K562 (cell line): ENCODE results near the gene ANO2. TPM values are rescaled to one million over a fixed set of nuclear protein-coding genes. Genes with fewer than 3 reads are reported as not detected.

ENCODE experiments used
- ATAC-seq: fragments of 200-7000 bp; cut with Tn5 transposase; 3 replicates; pipeline ENCODE4 v1.9.1; 2020; ENCODE audit warnings: moderate library complexity
- BruUV-seq: library from RNA; stranded (reverse); fragments of 400-500 nt; replicated peaks from 2 replicates; lab custom pipeline; 2021; lab: Mats Ljungman, UMichigan
- CTCF ChIA-PET: fragments of 300-600 bp; formaldehyde crosslinking; extraction: SDS; loops from one replicate; lab custom pipeline; 2021; ENCODE audit warnings: low intra/inter-chr PET ratio; lab: Yijun Ruan, JAX
- POLR2A ChIA-PET: fragments of 300-600, 350-650 bp; sonication (Branson Sonifier 250); formaldehyde crosslinking; extraction: SDS; loops from one replicate; lab custom pipeline; 2021; ENCODE audit warnings: antibody characterized with exemption, inconsistent platforms; lab: Yijun Ruan, JAX
- DNase-seq, 4 experiments: peaks; one replicate each; pipeline versions ENCODE4 v3.0.0 to v3.0.0-alpha.2; 2011 to 2018; ENCODE audit warnings: low spot score in 3 of 4, mixed read lengths in 3 of 4; ENCODE audit errors: extremely low read depth in 1 of 4
- FAIRE-seq: peaks from 2 replicates; lab custom pipeline; 2011; peaks lifted over from hg19 to GRCh38; lab: Jason Lieb, UNC
- H2AFZ ChIP-seq: 2 replicates; pipeline ENCODE4 v1.6.0; 2011; ENCODE audit warnings: low read depth, low read length, control low read depth, inconsistent platforms
- H3K27ac ChIP-seq: fragments of 200-600 bp; 3 replicates; pipeline ENCODE4 v1.8.0; 2011; ENCODE audit warnings: low read depth, mild to moderate bottlenecking, control low read depth, inconsistent platforms, low read length, moderate library complexity, mixed read lengths; ENCODE audit errors: extremely low read depth
- H3K27me3 ChIP-seq, 2 experiments: fragments of 300-600 bp in 1 of 2; 2 replicates in 1 of 2; 3 replicates in 1 of 2; pipeline versions ENCODE4 v1.6.0 to v1.8.0; 2011; ENCODE audit warnings: inconsistent platforms in 2 of 2, low read length in 2 of 2, mild to moderate bottlenecking in 1 of 2, mixed read lengths in 1 of 2, moderate library complexity in 1 of 2; ENCODE audit not compliant: control insufficient read depth in 2 of 2, insufficient read depth in 2 of 2
- H3K36me3 ChIP-seq: fragments of 300-600 bp; 3 replicates; pipeline ENCODE4 v1.8.0; 2011; ENCODE audit warnings: mild to moderate bottlenecking, low read length, inconsistent platforms; ENCODE audit not compliant: control insufficient read depth, insufficient read depth
- H3K4me1 ChIP-seq, 2 experiments: fragments of 200-600 bp in 1 of 2; replicated peaks in 1 of 2; 2 replicates in 1 of 2; 3 replicates in 1 of 2; pipeline versions ENCODE4 v1.5.1 to v1.8.0; 2011; ENCODE audit warnings: inconsistent platforms in 2 of 2, low read length in 2 of 2, mild to moderate bottlenecking in 1 of 2, mixed read lengths in 1 of 2, moderate library complexity in 1 of 2; ENCODE audit not compliant: control insufficient read depth in 2 of 2, insufficient read depth in 2 of 2
- H3K4me2 ChIP-seq: 2 replicates; pipeline ENCODE4 v1.6.1; 2011; ENCODE audit warnings: low read length, control low read depth, inconsistent platforms, mixed read lengths; ENCODE audit not compliant: insufficient read depth
- H3K4me3 ChIP-seq: fragments of 200-600 bp; sonication (generic), shearing (Covaris generic); 2 replicates; pipeline ENCODE4 v1.5.1; 2016; ENCODE audit warnings: control low read depth, inconsistent platforms
- H3K79me2 ChIP-seq: fragments of 200-600 bp; 3 replicates; pipeline ENCODE4 v1.8.0; 2011; ENCODE audit warnings: low read length, inconsistent platforms; ENCODE audit not compliant: control insufficient read depth, insufficient read depth
- H3K9ac ChIP-seq, 2 experiments: 2 replicates each; pipeline versions ENCODE4 v1.6.0 to v1.6.1; 2011; ENCODE audit warnings: low read depth in 2 of 2, low read length in 2 of 2, control low read depth in 1 of 2, inconsistent platforms in 1 of 2, mild to moderate bottlenecking in 1 of 2, mixed read lengths in 1 of 2; ENCODE audit not compliant: insufficient read depth in 1 of 2
- H3K9me1 ChIP-seq: one replicate; pipeline ENCODE4 v1.6.0; 2011; ENCODE audit warnings: inconsistent platforms, mild to moderate bottlenecking, low read length, moderate library complexity; ENCODE audit not compliant: control insufficient read depth, insufficient read depth
- H3K9me3 ChIP-seq: replicated peaks from 2 replicates; pipeline ENCODE4 v1.5.1; 2011; ENCODE audit warnings: low read depth, low read length, inconsistent platforms; ENCODE audit not compliant: control insufficient read depth, insufficient read depth
- H4K20me1 ChIP-seq: replicated peaks from 2 replicates; pipeline ENCODE4 v1.6.1; 2011; ENCODE audit warnings: low read length, inconsistent platforms, mixed read lengths; ENCODE audit not compliant: control insufficient read depth, insufficient read depth
- BRCA1 ChIP-seq, 2 experiments: fragments of 450-650 bp in 1 of 2; sonication (generic) in 1 of 2; formaldehyde crosslinking in 1 of 2; IDR thresholded peaks; 2 replicates each; pipeline versions ENCODE4 v1.5.0 to v1.6.1; 2017 to 2020; ENCODE audit warnings: mild to moderate bottlenecking in 1 of 2, missing genetic modification reagents in 1 of 2
- CBFA2T3 ChIP-seq: fragments of 450-650 bp; IDR thresholded peaks from 2 replicates; pipeline ENCODE4 v1.6.1; 2017
- CCAR2 ChIP-seq: fragments of 200-400 bp; formaldehyde crosslinking; IDR thresholded peaks from 2 replicates; pipeline ENCODE4 v1.6.1; 2017; ENCODE audit warnings: mild to moderate bottlenecking, low read depth, low read length
- CCNT2 ChIP-seq: IDR thresholded peaks from 2 replicates; pipeline ENCODE4 v1.6.1; 2011; ENCODE audit warnings: borderline replicate concordance, low read depth, mild to moderate bottlenecking, moderate library complexity, mixed read lengths, low read length; ENCODE audit not compliant: insufficient read length; ENCODE audit errors: extremely low read depth
- CEBPB ChIP-seq: fragments of 450-650 bp; IDR thresholded peaks from 2 replicates; pipeline ENCODE4 v1.6.1; 2016; ENCODE audit warnings: missing genetic modification characterization, missing compliant biosample characterization
- CTBP1 ChIP-seq: fragments of 450-650 bp; IDR thresholded peaks from 2 replicates; pipeline ENCODE4 v1.6.1; 2016; ENCODE audit warnings: borderline replicate concordance
- DIDO1 ChIP-seq: fragments of 450-650 bp; IDR thresholded peaks from 2 replicates; pipeline ENCODE4 v1.6.1; 2016; ENCODE audit warnings: low read depth, missing biosample characterization, missing genetic modification characterization
- MECOM ChIP-seq: fragments of 250-450 bp; sonication (Bioruptor Pico); IDR thresholded peaks from 2 replicates; pipeline ENCODE4 v1.8.0; 2022; ENCODE audit warnings: inconsistent platforms
- MEIS2 ChIP-seq: fragments of 450-650 bp; IDR thresholded peaks from 2 replicates; pipeline ENCODE4 v1.6.1; 2014; ENCODE audit warnings: mild to moderate bottlenecking; ENCODE audit not compliant: partially characterized antibody
- SPI1 ChIP-seq: IDR thresholded peaks from 2 replicates; pipeline ENCODE4 v1.6.1; 2011; ENCODE audit warnings: low read depth, low read length, control low read depth, borderline replicate concordance
- STAG1 ChIP-seq: sonication (generic); formaldehyde crosslinking; IDR thresholded peaks from 2 replicates; pipeline ENCODE4 v1.5.0; 2020; ENCODE audit warnings: missing genetic modification reagents, borderline replicate concordance
- ZKSCAN8 ChIP-seq: fragments of 200-800 bp; sonication (Bioruptor generic); IDR thresholded peaks from 2 replicates; pipeline ENCODE4 v1.6.1; 2016; ENCODE audit warnings: missing genetic modification characterization, missing compliant biosample characterization
- ZNF324 ChIP-seq: fragments of 250-450 bp; sonication (Bioruptor Pico); IDR thresholded peaks from 2 replicates; pipeline ENCODE4 v1.4.0; 2020; ENCODE audit warnings: mild to moderate bottlenecking
- WGBS: fragments of 100-300 bp; shearing (Covaris generic); methylation state at CpG from one replicate; pipeline ENCODE4 v1.1.6; 2016; ENCODE audit warnings: low coverage, mixed read lengths; ENCODE audit not compliant: insufficient coverage; ENCODE audit errors: missing lambda C conversion rate; 5-methylcytosine and 5-hydroxymethylcytosine counted together
- in situ Hi-C: fragments of 300-500 bp; cut with MboI; formaldehyde crosslinking; loops from 4 replicates; pipeline ENCODE4 v1.15.0; 2018; ENCODE audit warnings: inconsistent platforms, mixed read lengths
- intact Hi-C: fragments of 100-400 bp; cut with micrococcal nuclease; formaldehyde crosslinking; loops from 2 replicates; pipeline ENCODE4 v1.14.2; 2022
- polyA plus RNA-seq, 8 experiments: library from polyadenylated mRNA; depleted of rRNA in 4 of 8; stranded (reverse) in 5 of 8; unstranded in 3 of 8; fragments of >200 nt; fragmentation: Nextera tagmentation in 2 of 8; fragmentation: Illumina TruSeq in 1 of 8; extraction: Ambion mirVana in 2 of 8; extraction: Trizol in 1 of 8; gene quantifications; 2 replicates each; pipeline versions ENCODE4 v1.2.1 to v1.2.3, GENCODE V29; 2011 to 2014; ENCODE audit warnings: inconsistent platforms in 1 of 8, missing spikeins in 1 of 8
- total RNA-seq, 7 experiments: library from RNA; depleted of rRNA in 6 of 7; stranded (reverse); fragments of >200 nt in 6 of 7; fragmentation: Illumina TruSeq in 2 of 7; extraction: Trizol in 2 of 7; gene quantifications; 2 replicates each; pipeline versions ENCODE4 v1.2.1 to v1.2.3, GENCODE V29; 2011 to 2021; ENCODE audit warnings: low replicate concordance in 1 of 7
- TF ChIP-seq, protein P1 (sequence below), 2 experiments: IDR thresholded peaks in 1 of 2; conservative IDR thresholded peaks in 1 of 2; 2 replicates each; pipeline ENCODE4 v1.6.1; 2016; ENCODE audit warnings: low read depth in 2 of 2, mild to moderate bottlenecking in 1 of 2, missing compliant biosample characterization in 1 of 2, missing genetic modification characterization in 1 of 2, moderate library complexity in 1 of 2
- TF ChIP-seq, protein P2 (sequence below): fragments of 250-450 bp; sonication (Bioruptor Pico); IDR thresholded peaks from 2 replicates; pipeline ENCODE4 v1.5.0; 2021; ENCODE audit warnings: mild to moderate bottlenecking, moderate library complexity
- TF ChIP-seq, protein P3 (sequence below): fragments of 450-650 bp; IDR thresholded peaks from 2 replicates; pipeline ENCODE4 v1.6.1; 2016

Gene ANO2
- total and polyA plus RNA-seq, 9 of the 15 experiments (the other 6 are each of a cell fraction or from before 2014, with no cell fraction given): 0.64 TPM; not detected in 8

DNA sequence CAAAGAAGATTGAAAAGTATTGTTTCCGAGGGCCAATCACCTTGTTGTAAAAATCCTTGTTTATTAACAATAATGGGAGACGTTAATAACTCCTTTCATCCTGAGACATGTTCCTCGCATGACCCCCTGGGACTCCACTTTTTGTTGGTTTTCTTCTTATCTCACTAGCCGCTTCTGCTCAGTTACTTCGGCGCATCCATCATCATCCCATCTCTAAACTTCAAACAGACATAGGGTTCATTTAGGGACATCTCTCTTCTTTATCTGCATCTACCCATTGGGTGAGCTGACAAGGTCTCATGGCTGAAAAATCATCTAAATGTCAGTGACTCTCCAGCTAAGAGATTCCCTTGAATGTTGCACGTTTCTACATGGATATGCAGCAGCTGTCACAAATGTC, 252.2 kb downstream of the ANO2 start:
- intact Hi-C loops (no loop called here), in situ Hi-C loops (no loop called here)
- POLR2A ChIA-PET: no interaction called here
- FAIRE-seq (no peak), ATAC-seq (no peak)
- 0% methylated on average over 7 of the region's 7 CpGs for WGBS
- no peaks in the 10 kb centered on the region for H4K20me1 ChIP-seq
- no TSS peak for BruUV-seq
- H3K9me3 ChIP-seq: no peaks in the 10 kb centered on the region
- H3K79me2 ChIP-seq: no peaks in the 10 kb centered on the region
- no peak overlapping the region for H2AFZ ChIP-seq
- H3K36me3 ChIP-seq: no peaks in the 10 kb centered on the region
- no peaks in the 10 kb centered on the region; a peak in 1 of 5 replicates for H3K4me1 ChIP-seq
- H3K27ac ChIP-seq: no peak overlapping the region
- H3K9ac ChIP-seq: no peak overlapping the region
- no peaks in the 10 kb centered on the region for H3K27me3 ChIP-seq
- no peaks in the 10 kb centered on the region for H3K9me1 ChIP-seq
- TF ChIP-seq CEBPB (tag) (no peak), ZKSCAN8 (no peak), ZNF324 (CRISPR knock-in tag) (no peak), CTBP1 (peak; percentile 29; the same call in 1 of the 2 replicates), MECOM (CRISPR knock-in tag) (peak; percentile 68; the same call in 1 of the 2 replicates), CCAR2 (no peak), MEIS2 (peak; percentile 53), CCNT2 (no peak), CBFA2T3 (no peak), BRCA1 (IDR thresholded peaks at IDR 0.05) (no peak), BRCA1 (CRISPR knock-in tag; IDR thresholded peaks at IDR 0.05) (no peak), SPI1 (no peak), STAG1 (CRISPR knock-in tag) (no peak), DIDO1 (tag) (no peak)
- TF ChIP-seq, protein P1, sequence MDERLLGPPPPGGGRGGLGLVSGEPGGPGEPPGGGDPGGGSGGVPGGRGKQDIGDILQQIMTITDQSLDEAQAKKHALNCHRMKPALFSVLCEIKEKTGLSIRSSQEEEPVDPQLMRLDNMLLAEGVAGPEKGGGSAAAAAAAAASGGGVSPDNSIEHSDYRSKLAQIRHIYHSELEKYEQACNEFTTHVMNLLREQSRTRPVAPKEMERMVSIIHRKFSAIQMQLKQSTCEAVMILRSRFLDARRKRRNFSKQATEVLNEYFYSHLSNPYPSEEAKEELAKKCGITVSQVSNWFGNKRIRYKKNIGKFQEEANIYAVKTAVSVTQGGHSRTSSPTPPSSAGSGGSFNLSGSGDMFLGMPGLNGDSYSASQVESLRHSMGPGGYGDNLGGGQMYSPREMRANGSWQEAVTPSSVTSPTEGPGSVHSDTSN (CRISPR knock-in tag; IDR thresholded peaks at IDR 0.05; ENCODE audit: low read depth): no peak
- TF ChIP-seq, protein P1 (tag; conservative IDR thresholded peaks at IDR 0.05; ENCODE audit: low read depth): peak; percentile 61
- TF ChIP-seq, protein P2, sequence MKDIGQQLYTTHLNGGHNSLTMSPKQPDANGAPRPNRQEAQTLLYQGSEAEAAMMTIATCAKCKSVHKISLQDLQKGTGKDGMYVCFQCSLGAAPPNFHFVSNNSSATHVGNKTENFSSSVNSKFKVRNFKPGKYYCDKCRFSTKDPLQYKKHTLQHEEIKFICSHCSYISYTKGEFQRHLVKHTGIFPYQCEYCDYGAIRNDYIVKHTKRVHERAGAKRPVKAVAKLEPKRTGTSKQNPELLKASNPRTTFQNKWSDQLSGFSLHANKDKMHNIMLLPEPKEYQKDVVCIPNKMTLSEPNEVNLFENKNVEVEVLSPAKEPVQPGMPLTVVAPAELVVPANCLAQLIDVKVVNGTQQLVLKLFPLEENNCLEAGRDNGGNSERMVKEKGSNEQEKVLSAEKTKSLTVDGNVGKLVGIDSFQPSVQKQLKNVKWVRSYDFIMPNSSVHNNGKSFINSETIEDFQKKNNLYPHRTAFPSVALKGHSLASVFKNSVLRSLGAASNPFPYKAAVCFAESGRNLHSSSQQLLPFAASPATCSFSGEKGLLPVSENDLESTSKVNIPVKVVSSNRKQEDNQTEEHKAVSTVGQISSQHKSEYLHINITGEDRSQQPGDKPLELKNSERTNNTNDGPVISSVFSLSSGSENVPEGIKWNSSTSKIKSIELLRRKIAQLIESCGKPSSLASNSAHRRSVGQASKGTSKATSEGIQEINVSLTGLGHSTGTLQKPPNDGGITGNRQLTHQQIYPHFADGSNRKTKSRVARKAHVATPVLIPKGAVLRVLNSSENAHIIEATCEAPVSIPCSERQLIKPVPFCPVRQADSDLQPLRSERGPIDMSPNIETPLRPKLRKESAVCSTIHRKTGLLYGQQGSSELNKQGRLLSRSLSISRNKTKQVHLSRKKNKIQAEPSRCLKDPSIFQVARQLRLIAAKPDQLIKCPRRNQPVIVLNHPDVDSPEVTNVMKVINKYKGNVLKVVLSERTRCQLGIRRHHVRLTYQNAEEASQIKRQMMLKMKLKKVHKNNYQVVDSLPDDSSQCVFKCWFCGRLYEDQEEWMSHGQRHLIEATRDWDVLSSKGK (CRISPR knock-in tag): no peak
- TF ChIP-seq, protein P3, sequence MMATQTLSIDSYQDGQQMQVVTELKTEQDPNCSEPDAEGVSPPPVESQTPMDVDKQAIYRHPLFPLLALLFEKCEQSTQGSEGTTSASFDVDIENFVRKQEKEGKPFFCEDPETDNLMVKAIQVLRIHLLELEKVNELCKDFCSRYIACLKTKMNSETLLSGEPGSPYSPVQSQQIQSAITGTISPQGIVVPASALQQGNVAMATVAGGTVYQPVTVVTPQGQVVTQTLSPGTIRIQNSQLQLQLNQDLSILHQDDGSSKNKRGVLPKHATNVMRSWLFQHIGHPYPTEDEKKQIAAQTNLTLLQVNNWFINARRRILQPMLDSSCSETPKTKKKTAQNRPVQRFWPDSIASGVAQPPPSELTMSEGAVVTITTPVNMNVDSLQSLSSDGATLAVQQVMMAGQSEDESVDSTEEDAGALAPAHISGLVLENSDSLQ: peak; percentile 22; the same call in 1 of the 2 replicates
- TF ChIP-seq, all 486 proteins: peak for 5
- no peak for DNase-seq
- H3K4me2 ChIP-seq: no peak overlapping the region
- CTCF ChIA-PET: no interaction called here
- no peak overlapping the region for H3K4me3 ChIP-seq
